C4-2B (cell line): ENCODE data around the gene SEMA3A.

Experiments used
- H3K27ac ChIP-seq: fragments of 450-650 bp; 2 replicates; pipeline ENCODE4 v1.5.1; 2017
- ZFX ChIP-seq: fragments of 450-650 bp; IDR thresholded peaks from 2 replicates; pipeline ENCODE4 v1.6.1; 2017
- TF ChIP-seq, protein P1 (sequence below): fragments of 450-650 bp; conservative IDR thresholded peaks from 2 replicates; pipeline ENCODE4 v1.5.1; 2017; ENCODE audit warnings: mild to moderate bottlenecking

The SEMA3A gene

DNA sequence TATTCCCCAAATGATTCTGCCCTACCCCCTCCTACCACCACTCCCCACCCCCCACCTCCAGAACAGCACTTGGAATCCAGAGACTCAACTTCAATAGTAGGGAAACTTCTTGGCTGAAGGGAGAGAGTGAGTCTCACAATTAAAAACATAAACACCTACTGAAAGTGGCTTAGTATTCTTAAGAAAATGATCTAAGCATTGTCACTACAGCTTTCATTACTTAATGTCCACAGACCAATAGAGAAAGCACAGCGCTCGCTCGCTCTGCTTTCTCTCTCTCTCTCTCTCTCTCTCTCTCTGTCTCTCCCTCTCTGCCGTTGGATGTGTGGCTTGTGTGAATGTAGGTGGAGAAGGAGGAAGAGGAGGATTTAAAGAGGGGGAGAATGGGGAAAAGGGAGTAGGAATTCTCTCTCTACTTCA is 1.5 kb upstream of the SEMA3A start:
- TF ChIP-seq, protein P1, sequence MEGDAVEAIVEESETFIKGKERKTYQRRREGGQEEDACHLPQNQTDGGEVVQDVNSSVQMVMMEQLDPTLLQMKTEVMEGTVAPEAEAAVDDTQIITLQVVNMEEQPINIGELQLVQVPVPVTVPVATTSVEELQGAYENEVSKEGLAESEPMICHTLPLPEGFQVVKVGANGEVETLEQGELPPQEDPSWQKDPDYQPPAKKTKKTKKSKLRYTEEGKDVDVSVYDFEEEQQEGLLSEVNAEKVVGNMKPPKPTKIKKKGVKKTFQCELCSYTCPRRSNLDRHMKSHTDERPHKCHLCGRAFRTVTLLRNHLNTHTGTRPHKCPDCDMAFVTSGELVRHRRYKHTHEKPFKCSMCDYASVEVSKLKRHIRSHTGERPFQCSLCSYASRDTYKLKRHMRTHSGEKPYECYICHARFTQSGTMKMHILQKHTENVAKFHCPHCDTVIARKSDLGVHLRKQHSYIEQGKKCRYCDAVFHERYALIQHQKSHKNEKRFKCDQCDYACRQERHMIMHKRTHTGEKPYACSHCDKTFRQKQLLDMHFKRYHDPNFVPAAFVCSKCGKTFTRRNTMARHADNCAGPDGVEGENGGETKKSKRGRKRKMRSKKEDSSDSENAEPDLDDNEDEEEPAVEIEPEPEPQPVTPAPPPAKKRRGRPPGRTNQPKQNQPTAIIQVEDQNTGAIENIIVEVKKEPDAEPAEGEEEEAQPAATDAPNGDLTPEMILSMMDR = no peak
- no peak for TF ChIP-seq ZFX
- H3K27ac ChIP-seq = no peak overlapping the region

DNA sequence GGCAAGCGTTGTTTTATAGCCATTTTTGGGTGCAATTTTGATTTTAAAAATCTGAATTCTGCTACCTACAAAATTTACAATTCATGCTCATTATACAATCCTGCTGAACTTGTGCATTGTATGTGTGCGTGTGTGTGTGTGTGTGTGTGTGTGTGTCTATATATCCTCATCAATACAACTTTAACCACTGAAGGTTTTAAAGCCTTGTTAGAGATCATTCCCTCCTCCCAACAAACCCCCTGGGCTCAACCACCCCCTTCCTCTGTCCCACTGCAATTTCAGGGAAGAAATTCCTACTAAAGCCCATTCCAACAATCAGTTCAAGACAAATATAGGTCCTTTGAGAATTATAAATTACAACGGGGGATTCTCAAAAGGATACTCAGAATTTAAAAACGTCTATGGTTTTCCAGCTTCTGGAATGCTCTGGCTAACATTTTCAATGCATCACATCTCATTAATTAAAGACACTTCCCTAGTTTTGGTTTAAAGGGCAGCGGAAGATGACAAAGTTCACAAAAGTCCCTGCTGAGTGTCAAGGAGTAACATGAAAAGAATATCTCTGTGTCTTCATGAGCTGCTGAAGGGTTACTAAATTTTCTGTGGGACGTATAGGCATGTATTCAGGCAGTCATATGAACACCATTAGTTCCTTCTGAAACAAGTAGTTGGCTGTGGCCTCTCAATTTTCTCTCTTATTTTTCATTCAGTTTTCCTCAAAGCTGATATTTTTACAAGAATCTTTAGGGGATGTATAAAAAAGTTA is 889 bp upstream of the SEMA3A start:
- no peak overlapping the region for H3K27ac ChIP-seq
- TF ChIP-seq ZFX = no peak
- TF ChIP-seq, protein P1 = no peak

DNA sequence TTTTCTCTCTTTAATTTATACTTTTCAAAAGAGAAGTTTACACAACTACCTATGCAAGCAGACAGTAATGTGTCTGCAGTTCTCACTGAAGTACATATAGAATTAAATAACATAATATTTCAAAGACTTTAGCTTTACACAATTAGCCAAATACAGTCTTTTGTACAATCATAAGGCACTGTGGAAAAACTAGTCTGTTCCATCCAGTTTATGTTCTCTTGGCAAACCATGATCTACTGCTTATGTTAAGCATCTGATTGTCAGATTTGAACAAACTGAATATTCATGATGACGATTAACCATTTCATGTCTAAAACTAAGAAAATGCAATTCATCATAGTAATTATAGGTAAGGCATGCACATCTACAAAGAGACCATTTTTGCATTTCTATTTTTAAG is 842 bp downstream of the SEMA3A start:
- TF ChIP-seq, protein P1 = no peak
- TF ChIP-seq ZFX = no peak

DNA sequence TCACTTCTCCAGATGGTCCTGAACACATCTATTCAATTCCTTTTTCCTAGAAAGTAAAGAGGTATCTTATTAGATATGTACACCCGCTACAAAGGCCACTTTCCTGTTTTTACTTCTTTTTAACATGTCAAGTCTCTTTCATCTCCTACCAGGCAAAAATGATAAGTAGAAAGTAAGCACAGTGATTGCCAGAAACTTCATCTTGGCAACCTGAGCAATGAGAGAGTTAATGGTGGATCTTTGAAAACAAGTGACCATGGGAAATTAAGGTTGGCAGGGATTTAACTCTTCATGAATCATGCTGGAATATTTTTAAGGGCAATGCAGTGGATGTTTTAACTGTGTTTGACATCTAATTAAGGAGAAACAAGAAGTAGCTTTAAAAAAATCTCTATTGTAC is 2.7 kb downstream of the SEMA3A start:
- H3K27ac ChIP-seq = no peak overlapping the region
- no peak for TF ChIP-seq ZFX
- TF ChIP-seq, protein P1 = no peak

More for the DNA sequence above, 842 bp downstream of the SEMA3A start:
- no peak overlapping the region for H3K27ac ChIP-seq

DNA sequence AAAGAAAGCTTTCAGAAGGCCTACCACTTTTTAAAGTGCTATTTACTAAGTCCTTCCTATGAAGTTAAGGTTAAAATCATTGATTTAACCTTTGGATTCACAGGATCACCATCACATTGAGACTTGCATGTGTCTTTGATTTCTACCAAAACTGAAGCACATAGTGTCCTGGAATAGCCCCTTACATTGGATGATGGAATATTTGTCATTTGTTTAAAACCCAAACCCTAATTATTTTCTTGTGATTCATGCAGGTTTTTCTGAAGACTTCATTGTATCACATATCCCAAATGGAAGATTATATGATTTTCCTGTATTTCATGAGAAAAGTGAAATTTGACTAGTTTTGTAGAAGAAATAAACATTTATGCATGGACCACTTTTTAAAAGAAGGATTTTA is 3.3 kb downstream of the SEMA3A start:
- H3K27ac ChIP-seq = no peak overlapping the region

DNA sequence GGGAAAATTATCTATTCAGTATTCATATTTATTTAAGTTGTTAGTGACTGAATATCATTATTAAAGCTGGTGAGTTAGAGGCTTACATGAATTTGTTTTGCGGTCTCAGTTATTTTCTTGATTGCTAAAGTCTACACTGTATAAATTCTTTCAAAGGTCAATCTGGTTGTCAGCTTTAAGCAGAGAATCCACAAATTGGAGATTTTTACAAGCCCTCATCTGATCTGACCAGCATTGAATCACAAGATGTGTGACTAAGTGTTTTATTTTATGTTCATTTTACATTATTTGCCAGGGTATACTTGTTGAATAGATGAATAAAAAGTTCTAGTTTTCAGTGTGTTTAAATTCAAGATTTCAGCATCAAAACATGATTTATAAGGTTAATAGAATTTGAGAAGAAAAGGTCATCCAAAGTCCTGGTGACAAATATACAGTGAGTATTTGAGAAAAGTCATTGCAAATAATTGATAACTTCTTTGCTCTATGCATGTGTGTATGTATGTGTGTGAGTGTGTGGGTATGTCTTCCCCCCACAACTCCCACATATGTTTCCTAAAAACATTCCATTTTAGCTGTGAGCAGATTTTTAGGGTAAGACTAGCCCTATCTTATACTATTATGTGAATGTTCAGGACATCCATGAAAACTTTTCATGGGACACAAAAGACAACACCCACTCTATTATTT is 4.4 kb downstream of the SEMA3A start:
- H3K27ac ChIP-seq = no peak overlapping the region
- TF ChIP-seq, protein P1 = no peak
- TF ChIP-seq ZFX = no peak

More for the DNA sequence above, 3.3 kb downstream of the SEMA3A start:
- no peak for TF ChIP-seq ZFX
- TF ChIP-seq, protein P1 = no peak

DNA sequence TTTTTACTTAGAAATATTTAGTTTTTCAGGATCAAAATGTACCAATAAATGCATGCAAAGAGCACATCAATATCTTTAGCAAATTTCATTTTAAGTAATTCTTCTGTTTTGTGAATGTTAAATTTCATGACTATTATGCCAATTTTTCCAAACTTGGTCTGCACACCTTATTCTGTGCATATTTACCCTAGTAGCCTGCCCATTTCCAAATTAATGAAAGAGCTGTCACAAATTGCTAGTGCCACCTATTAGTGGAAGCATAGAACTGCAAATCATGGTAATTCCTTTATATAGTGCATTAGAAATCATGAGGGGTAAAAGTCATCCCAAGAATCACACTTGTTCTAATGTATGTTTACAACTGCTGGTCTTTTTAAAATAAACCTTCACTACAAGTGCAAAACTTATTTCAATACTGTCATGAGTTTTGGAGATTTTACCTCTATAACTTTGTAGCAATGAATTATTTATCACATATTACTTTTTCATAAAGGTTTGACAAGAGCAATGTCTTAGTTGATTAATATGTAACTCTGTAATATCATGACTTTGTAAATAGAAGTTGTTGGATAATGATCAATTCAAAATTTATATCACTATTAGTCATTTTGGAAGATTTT is 5.7 kb downstream of the SEMA3A start:
- H3K27ac ChIP-seq = no peak overlapping the region
- TF ChIP-seq, protein P1 = peak; percentile 70
- no peak for TF ChIP-seq ZFX
